ENCODE data around the gene RMDN2.

GRCh38 chr2:37915773-37916172 is 9.3 kb upstream of the RMDN2 start:
- TF ChIP-seq CTCF (conservative IDR thresholded peaks at IDR 0.05; ENCODE audit: low read depth, low read length) (no peak), EZH2 (IDR thresholded peaks at IDR 0.05; ENCODE audit: borderline replicate concordance, low read depth, low read length, poor library complexity, severe bottlenecking) (no peak)

Data from A673 (cell line).